Measurements from ENCODE around the gene ZFP36L2.

ZFP36L2 gene

GRCh38 chr2:43224131-43224570, 2.3 kb downstream of the ZFP36L2 start:
- CTCF ChIA-PET = interaction anchor here (0.6 to 5.3 kb wide), 5 partner anchors 95 to 260 kb away, joined by 3 to 21 read pairs (median 4); no protein-coding TSS in a partner anchor
- Histone ChIP-seq H3K9me3 (ENCODE audit: control insufficient read depth, insufficient read depth, low read depth, low read length) (no peaks in the 10 kb centered on the region), H3K27ac (ENCODE audit: extremely low read depth, low read depth, low read length) (peak overlapping the region; percentile 97), H3K4me1 (ENCODE audit: control insufficient read depth, insufficient read depth, low read length) (peaks cover 14% of the 10 kb centered on the region), H3K36me3 (ENCODE audit: control insufficient read depth in 2 of 2, insufficient read depth in 1 of 2, low read length in 2 of 2) (peaks cover 3 to 34% of the 10 kb centered on the region in 2 experiments; a peak in 1 of 3 replicates), H3K4me3 (ENCODE audit: low read depth, low read length) (peak overlapping the region; percentile 85)
- POLR2A ChIA-PET = interaction anchor here (1.1 to 1.3 kb wide), 2 partner anchors 45 to 271 kb away, joined by 3 read pairs; no protein-coding TSS in a partner anchor
- no peak for TF ChIP-seq ZNF121 (tag by site-specific recombination; IDR thresholded peaks at IDR 0.05)
- TF ChIP-seq ZBTB8A (tag by site-specific recombination; IDR thresholded peaks at IDR 0.05) = peak; percentile 80
- TF ChIP-seq SP7 (tag by site-specific recombination; IDR thresholded peaks at IDR 0.05) = 0 out of 2 replicates have a peak, but pooled peaks have one; percentile 11
- TF ChIP-seq, protein P1, sequence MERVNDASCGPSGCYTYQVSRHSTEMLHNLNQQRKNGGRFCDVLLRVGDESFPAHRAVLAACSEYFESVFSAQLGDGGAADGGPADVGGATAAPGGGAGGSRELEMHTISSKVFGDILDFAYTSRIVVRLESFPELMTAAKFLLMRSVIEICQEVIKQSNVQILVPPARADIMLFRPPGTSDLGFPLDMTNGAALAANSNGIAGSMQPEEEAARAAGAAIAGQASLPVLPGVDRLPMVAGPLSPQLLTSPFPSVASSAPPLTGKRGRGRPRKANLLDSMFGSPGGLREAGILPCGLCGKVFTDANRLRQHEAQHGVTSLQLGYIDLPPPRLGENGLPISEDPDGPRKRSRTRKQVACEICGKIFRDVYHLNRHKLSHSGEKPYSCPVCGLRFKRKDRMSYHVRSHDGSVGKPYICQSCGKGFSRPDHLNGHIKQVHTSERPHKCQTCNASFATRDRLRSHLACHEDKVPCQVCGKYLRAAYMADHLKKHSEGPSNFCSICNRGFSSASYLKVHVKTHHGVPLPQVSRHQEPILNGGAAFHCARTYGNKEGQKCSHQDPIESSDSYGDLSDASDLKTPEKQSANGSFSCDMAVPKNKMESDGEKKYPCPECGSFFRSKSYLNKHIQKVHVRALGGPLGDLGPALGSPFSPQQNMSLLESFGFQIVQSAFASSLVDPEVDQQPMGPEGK (tag by site-specific recombination; IDR thresholded peaks at IDR 0.05) = peak; percentile 86
- TF ChIP-seq ZBTB17 (tag by site-specific recombination; IDR thresholded peaks at IDR 0.05) = peak; percentile 67
- TF ChIP-seq ZNF239 (tag by site-specific recombination; IDR thresholded peaks at IDR 0.05) = no peak
- no peak for TF ChIP-seq ELK4 (IDR thresholded peaks at IDR 0.05; ENCODE audit: borderline replicate concordance, low read depth, low read length)
- TF ChIP-seq ZNF2 (tag by site-specific recombination; IDR thresholded peaks at IDR 0.05) = 0 out of 2 replicates have a peak, but pooled peaks have one; percentile 22
- no peak for TF ChIP-seq ZFHX2 (tag by site-specific recombination; conservative IDR thresholded peaks at IDR 0.05)
- no peak for TF ChIP-seq ZNF558 (tag by site-specific recombination; IDR thresholded peaks at IDR 0.05)
- TF ChIP-seq, protein P2, sequence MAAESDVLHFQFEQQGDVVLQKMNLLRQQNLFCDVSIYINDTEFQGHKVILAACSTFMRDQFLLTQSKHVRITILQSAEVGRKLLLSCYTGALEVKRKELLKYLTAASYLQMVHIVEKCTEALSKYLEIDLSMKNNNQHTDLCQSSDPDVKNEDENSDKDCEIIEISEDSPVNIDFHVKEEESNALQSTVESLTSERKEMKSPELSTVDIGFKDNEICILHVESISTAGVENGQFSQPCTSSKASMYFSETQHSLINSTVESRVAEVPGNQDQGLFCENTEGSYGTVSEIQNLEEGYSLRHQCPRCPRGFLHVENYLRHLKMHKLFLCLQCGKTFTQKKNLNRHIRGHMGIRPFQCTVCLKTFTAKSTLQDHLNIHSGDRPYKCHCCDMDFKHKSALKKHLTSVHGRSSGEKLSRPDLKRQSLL (tag by site-specific recombination; IDR thresholded peaks at IDR 0.05) = peak; percentile 86
- TF ChIP-seq GLIS2 (tag by site-specific recombination; IDR thresholded peaks at IDR 0.05) = peak; percentile 83
- TF ChIP-seq, protein P3, sequence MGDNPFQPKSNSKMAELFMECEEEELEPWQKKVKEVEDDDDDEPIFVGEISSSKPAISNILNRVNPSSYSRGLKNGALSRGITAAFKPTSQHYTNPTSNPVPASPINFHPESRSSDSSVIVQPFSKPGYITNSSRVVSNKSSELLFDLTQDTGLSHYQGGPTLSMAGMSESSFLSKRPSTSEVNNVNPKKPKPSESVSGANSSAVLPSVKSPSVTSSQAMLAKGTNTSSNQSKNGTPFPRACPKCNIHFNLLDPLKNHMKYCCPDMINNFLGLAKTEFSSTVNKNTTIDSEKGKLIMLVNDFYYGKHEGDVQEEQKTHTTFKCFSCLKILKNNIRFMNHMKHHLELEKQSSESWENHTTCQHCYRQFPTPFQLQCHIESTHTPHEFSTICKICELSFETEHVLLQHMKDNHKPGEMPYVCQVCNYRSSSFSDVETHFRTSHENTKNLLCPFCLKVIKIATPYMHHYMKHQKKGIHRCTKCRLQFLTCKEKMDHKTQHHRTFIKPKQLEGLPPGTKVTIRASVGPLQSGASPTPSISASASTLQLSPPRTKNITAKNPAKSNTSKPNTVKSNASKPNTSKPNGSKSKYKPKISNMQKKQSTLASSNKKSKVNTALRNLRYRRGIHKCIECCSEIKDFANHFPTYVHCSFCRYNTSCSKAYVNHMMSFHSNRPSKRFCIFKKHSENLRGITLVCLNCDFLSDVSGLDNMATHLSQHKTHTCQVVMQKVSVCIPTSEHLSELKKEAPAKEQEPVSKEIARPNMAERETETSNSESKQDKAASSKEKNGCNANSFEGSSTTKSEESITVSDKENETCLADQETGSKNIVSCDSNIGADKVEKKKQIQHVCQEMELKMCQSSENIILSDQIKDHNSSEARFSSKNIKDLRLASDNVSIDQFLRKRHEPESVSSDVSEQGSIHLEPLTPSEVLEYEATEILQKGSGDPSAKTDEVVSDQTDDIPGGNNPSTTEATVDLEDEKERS (tag by site-specific recombination; IDR thresholded peaks at IDR 0.05) = no peak
- TF ChIP-seq GLIS1 (tag by site-specific recombination; IDR thresholded peaks at IDR 0.05) = peak; percentile 61; the same call in 1 of the 2 replicates
- TF ChIP-seq PRDM10 (tag by site-specific recombination; IDR thresholded peaks at IDR 0.05) = no peak
- TF ChIP-seq ZNF350 (tag by site-specific recombination; IDR thresholded peaks at IDR 0.05) = no peak
- TF ChIP-seq SP2 (tag by site-specific recombination; IDR thresholded peaks at IDR 0.05) = 0 out of 2 replicates have a peak, but pooled peaks have one; percentile 24
- no peak for TF ChIP-seq ZNF837 (tag by site-specific recombination; IDR thresholded peaks at IDR 0.05)
- TF ChIP-seq KLF8 (tag by site-specific recombination; IDR thresholded peaks at IDR 0.05) = peak; percentile 67
- TF ChIP-seq, protein P4, sequence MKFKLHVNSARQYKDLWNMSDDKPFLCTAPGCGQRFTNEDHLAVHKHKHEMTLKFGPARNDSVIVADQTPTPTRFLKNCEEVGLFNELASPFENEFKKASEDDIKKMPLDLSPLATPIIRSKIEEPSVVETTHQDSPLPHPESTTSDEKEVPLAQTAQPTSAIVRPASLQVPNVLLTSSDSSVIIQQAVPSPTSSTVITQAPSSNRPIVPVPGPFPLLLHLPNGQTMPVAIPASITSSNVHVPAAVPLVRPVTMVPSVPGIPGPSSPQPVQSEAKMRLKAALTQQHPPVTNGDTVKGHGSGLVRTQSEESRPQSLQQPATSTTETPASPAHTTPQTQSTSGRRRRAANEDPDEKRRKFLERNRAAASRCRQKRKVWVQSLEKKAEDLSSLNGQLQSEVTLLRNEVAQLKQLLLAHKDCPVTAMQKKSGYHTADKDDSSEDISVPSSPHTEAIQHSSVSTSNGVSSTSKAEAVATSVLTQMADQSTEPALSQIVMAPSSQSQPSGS (tag by site-specific recombination; IDR thresholded peaks at IDR 0.05; ENCODE audit: low read depth) = no peak
- no peak for TF ChIP-seq ZNF561 (tag by site-specific recombination; IDR thresholded peaks at IDR 0.05; ENCODE audit: borderline replicate concordance)
- TF ChIP-seq TRIM28 (IDR thresholded peaks at IDR 0.05; ENCODE audit: borderline replicate concordance, low read length) = no peak
- no peak for TF ChIP-seq ZNF626 (tag by site-specific recombination; IDR thresholded peaks at IDR 0.05)
- no peak for TF ChIP-seq ZNF221 (tag by site-specific recombination; IDR thresholded peaks at IDR 0.05; ENCODE audit: borderline replicate concordance)
- peak; percentile 37; the same call in 1 of the 2 replicates for TF ChIP-seq ZNF335 (tag by site-specific recombination; conservative IDR thresholded peaks at IDR 0.05)
- no peak for TF ChIP-seq ZNF391 (tag by site-specific recombination; IDR thresholded peaks at IDR 0.05; ENCODE audit: borderline replicate concordance, low read depth)
